Esophagus squamous epithelium (tissue), 4 donors: ENCODE results near the gene ZNF343.

Experiments
- CTCF ChIP-seq, 6 experiments: fragments of 450-650 bp in 4 of 6; fragments of 200-600 bp in 2 of 6; sonication (generic) in 2 of 6; IDR thresholded peaks; one replicate each; pipeline ENCODE4 v1.5.1; 2016 to 2019; ENCODE audit warnings: antibody characterized with exemption in 6 of 6, mild to moderate bottlenecking in 4 of 6, moderate library complexity in 4 of 6
- POLR2A ChIP-seq, 4 donors: fragments of 450-650 bp; IDR thresholded peaks; one replicate each; pipeline ENCODE4 v1.6.1; 2017; ENCODE audit warnings: antibody characterized with exemption in 4 of 4, mild to moderate bottlenecking in 4 of 4, moderate library complexity in 3 of 4

- no peak for TF ChIP-seq CTCF (IDR thresholded peaks at IDR 0.05)
- TF ChIP-seq POLR2A (IDR thresholded peaks at IDR 0.05) = no peak
Measured at GRCh38 chr20:2536560-2536986, 27.9 kb upstream of the ZNF343 start, which contains the start of gene TMC2.
